WTC11 (cell line): ENCODE measurements around the gene PEBP1. TPM values are rescaled to one million over a fixed set of nuclear protein-coding genes. Genes with fewer than 3 reads are reported as not detected.

ENCODE experiments used
- ATAC-seq: fragments of 200-7000 bp; cut with Tn5 transposase; 2 replicates; pipeline ENCODE4 v1.10.0; 2021; ENCODE audit warnings: mild to moderate bottlenecking, moderate library complexity
- CTCF ChIA-PET: fragments of 300-600 bp; sonication (Branson Sonifier 250); formaldehyde crosslinking; loops from one replicate; lab custom pipeline; 2021; ENCODE audit warnings: antibody characterized with exemption; lab: Charles Lee
- POLR2A ChIA-PET: fragments of 350-600 bp; sonication (Branson Sonifier 250); formaldehyde crosslinking; loops from one replicate; lab custom pipeline; 2021; ENCODE audit warnings: antibody characterized with exemption; lab: Charles Lee
- DNase-seq: peaks from one replicate; pipeline ENCODE4 v3.0.0; 2021; ENCODE audit warnings: low spot score
- H3K27ac Mint-ChIP-seq: 2 replicates; pipeline ENCODE4 v1.8.0; 2021; ENCODE audit warnings: mixed read lengths
- H3K27me3 Mint-ChIP-seq: 2 replicates; pipeline ENCODE4 v1.8.0; 2021; ENCODE audit warnings: low read depth, mild to moderate bottlenecking, moderate library complexity, mixed read lengths
- H3K36me3 Mint-ChIP-seq: 2 replicates; pipeline ENCODE4 v1.8.0; 2021; ENCODE audit warnings: mixed read lengths
- H3K4me1 Mint-ChIP-seq: 2 replicates; pipeline ENCODE4 v1.8.0; 2022; ENCODE audit warnings: mixed read lengths
- H3K4me3 Mint-ChIP-seq: 2 replicates; pipeline ENCODE4 v1.8.0; 2021; ENCODE audit warnings: mild to moderate bottlenecking, moderate library complexity, mixed read lengths
- H3K9me3 Mint-ChIP-seq: 2 replicates; pipeline ENCODE4 v1.8.0; 2021; ENCODE audit warnings: mixed read lengths
- ELF4 ChIP-seq: sonication (generic); formaldehyde crosslinking; IDR thresholded peaks from 2 replicates; pipeline ENCODE4 v1.8.1; 2022; ENCODE audit warnings: low read depth, mild to moderate bottlenecking, moderate library complexity, missing genetic modification reagents
- EMX1 ChIP-seq: fragments of 250-450 bp; sonication (Bioruptor Pico); IDR thresholded peaks from 2 replicates; pipeline ENCODE4 v1.8.0; 2021; ENCODE audit warnings: mild to moderate bottlenecking
- ESRRA ChIP-seq: sonication (generic); formaldehyde crosslinking; IDR thresholded peaks from 2 replicates; pipeline ENCODE4 v1.8.1; 2022; ENCODE audit warnings: mild to moderate bottlenecking, missing genetic modification reagents, borderline replicate concordance
- FOXJ3 ChIP-seq: sonication (generic); formaldehyde crosslinking; IDR thresholded peaks from 2 replicates; pipeline ENCODE4 v1.9.0; 2021; ENCODE audit warnings: missing genetic modification reagents, mild to moderate bottlenecking, borderline replicate concordance
- FOXK1 ChIP-seq: sonication (generic); formaldehyde crosslinking; IDR thresholded peaks from 2 replicates; pipeline ENCODE4 v1.8.0; 2022; ENCODE audit warnings: mild to moderate bottlenecking, moderate library complexity, missing genetic modification reagents
- IRF2 ChIP-seq: sonication (generic); formaldehyde crosslinking; IDR thresholded peaks from 2 replicates; pipeline ENCODE4 v1.8.0; 2022; ENCODE audit warnings: low read depth, missing genetic modification reagents, borderline replicate concordance
- KAT7 ChIP-seq: sonication (generic); formaldehyde crosslinking; IDR thresholded peaks from 2 replicates; pipeline ENCODE4 v1.8.1; 2023; ENCODE audit warnings: missing genetic modification reagents, mild to moderate bottlenecking, borderline replicate concordance
- NFATC4 ChIP-seq: fragments of 250-450 bp; sonication (Bioruptor Pico); IDR thresholded peaks from 2 replicates; pipeline ENCODE4 v1.9.0; 2021; ENCODE audit warnings: mild to moderate bottlenecking
- NR1H2 ChIP-seq: sonication (generic); formaldehyde crosslinking; IDR thresholded peaks from 2 replicates; pipeline ENCODE4 v1.9.0; 2021; ENCODE audit warnings: mild to moderate bottlenecking, moderate library complexity, missing genetic modification reagents
- NR3C1 ChIP-seq: sonication (generic); formaldehyde crosslinking; conservative IDR thresholded peaks from 2 replicates; pipeline ENCODE4 v1.8.1; 2023; ENCODE audit warnings: low read depth, mild to moderate bottlenecking, missing genetic modification reagents
- SOX15 ChIP-seq: fragments of 250-450 bp; sonication (Bioruptor Pico); IDR thresholded peaks from 2 replicates; pipeline ENCODE4 v1.9.0; 2021; ENCODE audit warnings: mild to moderate bottlenecking
- SP1 ChIP-seq: sonication (generic); formaldehyde crosslinking; conservative IDR thresholded peaks from 2 replicates; pipeline ENCODE4 v1.8.1; 2022; ENCODE audit warnings: missing genetic modification reagents
- TEAD4 ChIP-seq: sonication (generic); formaldehyde crosslinking; IDR thresholded peaks from 2 replicates; pipeline ENCODE4 v1.8.0; 2022; ENCODE audit warnings: mild to moderate bottlenecking, missing genetic modification reagents
- ZBTB21 ChIP-seq: sonication (generic); formaldehyde crosslinking; IDR thresholded peaks from 2 replicates; pipeline ENCODE4 v1.8.1; 2023; ENCODE audit warnings: mild to moderate bottlenecking, missing genetic modification reagents, borderline replicate concordance
- ZNF121 ChIP-seq: sonication (generic); formaldehyde crosslinking; IDR thresholded peaks from 2 replicates; pipeline ENCODE4 v1.8.0; 2023; ENCODE audit warnings: missing genetic modification reagents
- ZNF138 ChIP-seq: sonication (generic); formaldehyde crosslinking; conservative IDR thresholded peaks from 2 replicates; pipeline ENCODE4 v1.8.1; 2022; ENCODE audit warnings: mild to moderate bottlenecking, moderate library complexity, missing genetic modification reagents
- ZNF219 ChIP-seq: sonication (generic); formaldehyde crosslinking; IDR thresholded peaks from 2 replicates; pipeline ENCODE4 v1.8.0; 2023; ENCODE audit warnings: missing genetic modification reagents, mild to moderate bottlenecking, borderline replicate concordance
- ZNF232 ChIP-seq: sonication (generic); formaldehyde crosslinking; IDR thresholded peaks from 2 replicates; pipeline ENCODE4 v1.8.0; 2022; ENCODE audit warnings: mild to moderate bottlenecking, missing genetic modification reagents
- ZNF317 ChIP-seq: sonication (generic); formaldehyde crosslinking; IDR thresholded peaks from 2 replicates; pipeline ENCODE4 v1.8.1; 2023; ENCODE audit warnings: low read depth, mild to moderate bottlenecking, moderate library complexity, missing genetic modification reagents, borderline replicate concordance
- ZNF396 ChIP-seq: fragments of 250-450 bp; sonication (Bioruptor Pico); IDR thresholded peaks from 2 replicates; pipeline ENCODE4 v1.8.0; 2021; ENCODE audit warnings: mild to moderate bottlenecking, moderate library complexity, borderline replicate concordance
- ZNF671 ChIP-seq: fragments of 250-450 bp; sonication (Bioruptor Pico); IDR thresholded peaks from 2 replicates; pipeline ENCODE4 v1.8.0; 2021; ENCODE audit warnings: mild to moderate bottlenecking
- total RNA-seq: library from RNA; stranded (reverse); gene quantifications from 3 replicates; pipeline ENCODE4 v1.2.3, GENCODE V29; 2021
- TF ChIP-seq, protein P1 (sequence below): sonication (generic); formaldehyde crosslinking; IDR thresholded peaks from 2 replicates; pipeline ENCODE4 v1.8.1; 2023; ENCODE audit warnings: mild to moderate bottlenecking, missing genetic modification reagents, moderate library complexity
- TF ChIP-seq, protein P2 (sequence below): sonication (generic); formaldehyde crosslinking; IDR thresholded peaks from 2 replicates; pipeline ENCODE4 v1.8.1; 2023; ENCODE audit warnings: mild to moderate bottlenecking, missing genetic modification reagents
- TF ChIP-seq, protein P3 (sequence below): sonication (generic); formaldehyde crosslinking; IDR thresholded peaks from 2 replicates; pipeline ENCODE4 v1.8.0; 2023; ENCODE audit warnings: missing genetic modification reagents
- TF ChIP-seq, protein P4 (sequence below): sonication (generic); formaldehyde crosslinking; IDR thresholded peaks from 2 replicates; pipeline ENCODE4 v1.8.1; 2023; ENCODE audit warnings: mild to moderate bottlenecking, missing genetic modification reagents, moderate library complexity
- TF ChIP-seq, protein P5 (sequence below): sonication (generic); formaldehyde crosslinking; IDR thresholded peaks from 2 replicates; pipeline ENCODE4 v1.8.1; 2023; ENCODE audit warnings: mild to moderate bottlenecking, missing genetic modification reagents
- TF ChIP-seq, protein P6 (sequence below): sonication (generic); formaldehyde crosslinking; IDR thresholded peaks from 2 replicates; pipeline ENCODE4 v1.8.1; 2022; ENCODE audit warnings: low read depth, mild to moderate bottlenecking, moderate library complexity, missing genetic modification reagents, borderline replicate concordance

PEBP1 gene
- total RNA-seq, 1 experiment from 2014 or later, result 363 TPM

DNA sequence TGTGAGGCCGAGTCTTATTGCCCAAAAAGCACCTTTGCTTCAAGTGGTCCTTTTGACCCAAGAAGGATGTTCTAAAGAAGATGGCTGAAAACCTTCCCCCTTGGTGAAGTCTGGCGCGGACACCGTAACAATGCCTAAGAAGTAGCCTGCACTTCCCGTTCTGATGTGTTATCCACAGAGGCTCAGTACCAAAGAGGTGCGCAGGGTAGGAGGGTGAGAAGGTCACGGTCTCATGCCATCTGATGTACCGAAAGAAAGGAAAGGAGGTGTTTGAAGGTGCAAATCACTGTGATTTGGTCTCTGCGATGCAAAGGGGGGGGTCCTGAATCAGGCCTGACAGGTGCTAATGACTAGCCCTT, 9.9 kb downstream of the PEBP1 start (continued):
- TF ChIP-seq ZNF138 (CRISPR knock-in tag) (no peak), ZNF396 (no peak), IRF2 (CRISPR knock-in tag) (no peak), NFATC4 (CRISPR knock-in tag) (no peak), ZNF121 (CRISPR knock-in tag) (no peak), ZNF671 (CRISPR knock-in tag) (no peak), NR3C1 (CRISPR knock-in tag) (no peak), NR1H2 (CRISPR knock-in tag) (no peak), ZNF232 (CRISPR knock-in tag) (no peak)
- TF ChIP-seq, protein P1, sequence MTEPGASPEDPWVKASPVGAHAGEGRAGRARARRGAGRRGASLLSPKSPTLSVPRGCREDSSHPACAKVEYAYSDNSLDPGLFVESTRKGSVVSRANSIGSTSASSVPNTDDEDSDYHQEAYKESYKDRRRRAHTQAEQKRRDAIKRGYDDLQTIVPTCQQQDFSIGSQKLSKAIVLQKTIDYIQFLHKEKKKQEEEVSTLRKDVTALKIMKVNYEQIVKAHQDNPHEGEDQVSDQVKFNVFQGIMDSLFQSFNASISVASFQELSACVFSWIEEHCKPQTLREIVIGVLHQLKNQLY (CRISPR knock-in tag), result no peak
- TF ChIP-seq, protein P2, sequence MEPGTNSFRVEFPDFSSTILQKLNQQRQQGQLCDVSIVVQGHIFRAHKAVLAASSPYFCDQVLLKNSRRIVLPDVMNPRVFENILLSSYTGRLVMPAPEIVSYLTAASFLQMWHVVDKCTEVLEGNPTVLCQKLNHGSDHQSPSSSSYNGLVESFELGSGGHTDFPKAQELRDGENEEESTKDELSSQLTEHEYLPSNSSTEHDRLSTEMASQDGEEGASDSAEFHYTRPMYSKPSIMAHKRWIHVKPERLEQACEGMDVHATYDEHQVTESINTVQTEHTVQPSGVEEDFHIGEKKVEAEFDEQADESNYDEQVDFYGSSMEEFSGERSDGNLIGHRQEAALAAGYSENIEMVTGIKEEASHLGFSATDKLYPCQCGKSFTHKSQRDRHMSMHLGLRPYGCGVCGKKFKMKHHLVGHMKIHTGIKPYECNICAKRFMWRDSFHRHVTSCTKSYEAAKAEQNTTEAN (CRISPR knock-in tag), result no peak

DNA sequence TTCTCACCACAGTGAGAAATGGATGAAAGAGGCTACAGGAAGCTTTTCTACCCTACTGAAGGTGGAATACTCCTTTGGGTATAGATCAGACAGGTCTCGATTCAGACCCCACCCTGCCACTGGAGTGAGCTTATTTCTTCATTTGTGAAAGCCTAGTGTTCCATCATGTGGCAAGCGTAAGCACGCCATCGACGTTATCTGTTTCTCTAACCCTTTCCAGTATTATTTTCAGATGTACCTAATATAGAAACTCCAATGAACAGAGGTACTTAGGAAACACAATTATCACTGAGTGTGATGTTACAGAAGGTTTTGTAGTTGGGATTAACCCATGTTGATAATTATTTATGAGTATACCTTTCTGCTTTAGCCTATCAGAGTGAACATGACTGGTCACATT, 12.4 kb downstream of the PEBP1 start:
- peaks cover 39% of the 10 kb centered on the region for H3K36me3 Mint-ChIP-seq
- no peaks in the 10 kb centered on the region; the same call in 1 of the 2 replicates for H3K27me3 Mint-ChIP-seq
- DNase-seq, result no peak
- TF ChIP-seq, protein P3, sequence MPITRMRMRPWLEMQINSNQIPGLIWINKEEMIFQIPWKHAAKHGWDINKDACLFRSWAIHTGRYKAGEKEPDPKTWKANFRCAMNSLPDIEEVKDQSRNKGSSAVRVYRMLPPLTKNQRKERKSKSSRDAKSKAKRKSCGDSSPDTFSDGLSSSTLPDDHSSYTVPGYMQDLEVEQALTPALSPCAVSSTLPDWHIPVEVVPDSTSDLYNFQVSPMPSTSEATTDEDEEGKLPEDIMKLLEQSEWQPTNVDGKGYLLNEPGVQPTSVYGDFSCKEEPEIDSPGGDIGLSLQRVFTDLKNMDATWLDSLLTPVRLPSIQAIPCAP, result no peak
- no peak for TF ChIP-seq ZNF219 (CRISPR knock-in tag)
- no peak for TF ChIP-seq ZBTB21 (CRISPR knock-in tag)
- no peak for TF ChIP-seq KAT7 (CRISPR knock-in tag)
- TF ChIP-seq, protein P4, sequence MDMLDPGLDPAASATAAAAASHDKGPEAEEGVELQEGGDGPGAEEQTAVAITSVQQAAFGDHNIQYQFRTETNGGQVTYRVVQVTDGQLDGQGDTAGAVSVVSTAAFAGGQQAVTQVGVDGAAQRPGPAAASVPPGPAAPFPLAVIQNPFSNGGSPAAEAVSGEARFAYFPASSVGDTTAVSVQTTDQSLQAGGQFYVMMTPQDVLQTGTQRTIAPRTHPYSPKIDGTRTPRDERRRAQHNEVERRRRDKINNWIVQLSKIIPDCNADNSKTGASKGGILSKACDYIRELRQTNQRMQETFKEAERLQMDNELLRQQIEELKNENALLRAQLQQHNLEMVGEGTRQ (CRISPR knock-in tag), result no peak
- TF ChIP-seq ZNF232 (CRISPR knock-in tag), result no peak
- no peak for TF ChIP-seq SP1 (CRISPR knock-in tag)
- TF ChIP-seq, protein P5, sequence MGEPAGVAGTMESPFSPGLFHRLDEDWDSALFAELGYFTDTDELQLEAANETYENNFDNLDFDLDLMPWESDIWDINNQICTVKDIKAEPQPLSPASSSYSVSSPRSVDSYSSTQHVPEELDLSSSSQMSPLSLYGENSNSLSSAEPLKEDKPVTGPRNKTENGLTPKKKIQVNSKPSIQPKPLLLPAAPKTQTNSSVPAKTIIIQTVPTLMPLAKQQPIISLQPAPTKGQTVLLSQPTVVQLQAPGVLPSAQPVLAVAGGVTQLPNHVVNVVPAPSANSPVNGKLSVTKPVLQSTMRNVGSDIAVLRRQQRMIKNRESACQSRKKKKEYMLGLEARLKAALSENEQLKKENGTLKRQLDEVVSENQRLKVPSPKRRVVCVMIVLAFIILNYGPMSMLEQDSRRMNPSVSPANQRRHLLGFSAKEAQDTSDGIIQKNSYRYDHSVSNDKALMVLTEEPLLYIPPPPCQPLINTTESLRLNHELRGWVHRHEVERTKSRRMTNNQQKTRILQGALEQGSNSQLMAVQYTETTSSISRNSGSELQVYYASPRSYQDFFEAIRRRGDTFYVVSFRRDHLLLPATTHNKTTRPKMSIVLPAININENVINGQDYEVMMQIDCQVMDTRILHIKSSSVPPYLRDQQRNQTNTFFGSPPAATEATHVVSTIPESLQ, result no peak
- TF ChIP-seq TEAD4 (CRISPR knock-in tag), result no peak
- no peak for TF ChIP-seq ZNF317 (CRISPR knock-in tag)
- TF ChIP-seq, protein P6, sequence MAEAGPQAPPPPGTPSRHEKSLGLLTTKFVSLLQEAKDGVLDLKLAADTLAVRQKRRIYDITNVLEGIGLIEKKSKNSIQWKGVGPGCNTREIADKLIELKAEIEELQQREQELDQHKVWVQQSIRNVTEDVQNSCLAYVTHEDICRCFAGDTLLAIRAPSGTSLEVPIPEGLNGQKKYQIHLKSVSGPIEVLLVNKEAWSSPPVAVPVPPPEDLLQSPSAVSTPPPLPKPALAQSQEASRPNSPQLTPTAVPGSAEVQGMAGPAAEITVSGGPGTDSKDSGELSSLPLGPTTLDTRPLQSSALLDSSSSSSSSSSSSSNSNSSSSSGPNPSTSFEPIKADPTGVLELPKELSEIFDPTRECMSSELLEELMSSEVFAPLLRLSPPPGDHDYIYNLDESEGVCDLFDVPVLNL, result no peak
- TF ChIP-seq, protein P2 (CRISPR knock-in tag), result no peak
- no peak for TF ChIP-seq FOXJ3
- TF ChIP-seq ELF4 (CRISPR knock-in tag), result no peak
- no peak for TF ChIP-seq ESRRA (CRISPR knock-in tag)
- no peak for TF ChIP-seq FOXK1 (CRISPR knock-in tag)
- no peak for TF ChIP-seq EMX1 (CRISPR knock-in tag)
- TF ChIP-seq ZNF671 (CRISPR knock-in tag), result no peak
- TF ChIP-seq SOX15 (CRISPR knock-in tag), result no peak
- H3K9me3 Mint-ChIP-seq, result no peaks in the 10 kb centered on the region
- no peak overlapping the region for H3K4me3 Mint-ChIP-seq
- ATAC-seq, result no peak
- ChIA-PET CTCF (no interaction called here), POLR2A (no interaction called here)
- no peaks in the 10 kb centered on the region for H3K4me1 Mint-ChIP-seq
- peak overlapping the region; percentile 29; the same call in 1 of the 2 replicates for H3K27ac Mint-ChIP-seq
